CD4-positive, alpha-beta T cell (primary cell): ENCODE measurements around the gene FXYD6. TPM values are rescaled to one million over a fixed set of nuclear protein-coding genes. Genes with fewer than 3 reads are reported as not detected.

Experiments
- ATAC-seq: fragments of 200-7000 bp; cut with Tn5 transposase; one replicate; pipeline ENCODE4 v1.10.0; 2022; ENCODE audit warnings: mild to moderate bottlenecking; ENCODE audit not compliant: poor library complexity
- CTCF ChIA-PET: fragments of 350-600 bp; sonication (Branson Sonifier 250); formaldehyde crosslinking; loops from one replicate; lab custom pipeline; 2021; ENCODE audit warnings: antibody characterized with exemption, inconsistent platforms; lab: Charles Lee
- POLR2A ChIA-PET: fragments of 350-600 bp; sonication (Branson Sonifier 250); formaldehyde crosslinking; loops from one replicate; lab custom pipeline; 2021; ENCODE audit warnings: antibody characterized with exemption, inconsistent platforms; lab: Charles Lee
- DNase-seq, 14 experiments: peaks; one replicate each; pipeline ENCODE4 v3.0.0-alpha.2; 2013 to 2020; ENCODE audit warnings: mixed read lengths in 2 of 14
- H3K27ac ChIP-seq, 2 donors: one replicate each; pipeline versions ENCODE4 v1.5.1 to v1.7.0; 2013; ENCODE audit warnings: low read length in 2 of 2, low read depth in 1 of 2, mild to moderate bottlenecking in 1 of 2
- H3K27me3 ChIP-seq, 2 experiments: 1 replicate in 1 of 2; 2 replicates in 1 of 2; pipeline versions ENCODE4 v1.6.1 to v1.7.0; 2013; ENCODE audit warnings: low read length in 2 of 2, control low read depth in 1 of 2, mild to moderate bottlenecking in 1 of 2, moderate library complexity in 1 of 2; ENCODE audit not compliant: insufficient read depth in 2 of 2, control insufficient read depth in 1 of 2
- H3K36me3 ChIP-seq: one replicate; pipeline ENCODE4 v1.6.1; 2013; ENCODE audit warnings: low read length, control low read depth; ENCODE audit not compliant: insufficient read depth
- H3K4me1 ChIP-seq: one replicate; pipeline ENCODE4 v1.6.1; 2013; ENCODE audit warnings: low read length, control low read depth; ENCODE audit not compliant: insufficient read depth
- H3K4me3 ChIP-seq: one replicate; pipeline ENCODE4 v1.5.1; 2013; ENCODE audit warnings: mild to moderate bottlenecking, low read length, moderate library complexity
- H3K9me3 ChIP-seq, 2 experiments: 1 replicate in 1 of 2; 2 replicates in 1 of 2; pipeline versions ENCODE4 v1.6.1 to v1.7.0; 2013; ENCODE audit warnings: low read length in 2 of 2, mild to moderate bottlenecking in 2 of 2, control low read depth in 1 of 2, moderate library complexity in 1 of 2; ENCODE audit not compliant: control insufficient read depth in 1 of 2, insufficient read depth in 1 of 2
- H3K27ac Mint-ChIP-seq: one replicate; pipeline ENCODE4 v1.8.0; 2020; ENCODE audit warnings: mixed read lengths
- H3K27me3 Mint-ChIP-seq: one replicate; pipeline ENCODE4 v1.8.0; 2021; ENCODE audit warnings: mixed read lengths
- H3K36me3 Mint-ChIP-seq: one replicate; pipeline ENCODE4 v1.8.0; 2021; ENCODE audit warnings: low read depth, mixed read lengths
- H3K4me1 Mint-ChIP-seq: one replicate; pipeline ENCODE4 v1.8.0; 2021; ENCODE audit warnings: low read depth, mixed read lengths
- H3K4me3 Mint-ChIP-seq: one replicate; pipeline ENCODE4 v1.8.0; 2020; ENCODE audit warnings: mild to moderate bottlenecking, mixed read lengths
- H3K9me3 Mint-ChIP-seq: one replicate; pipeline ENCODE4 v1.8.0; 2020; ENCODE audit warnings: mixed read lengths
- CTCF ChIP-seq: fragments of 200-600 bp; IDR thresholded peaks from one replicate; pipeline ENCODE4 v1.8.0; 2022; ENCODE audit warnings: antibody characterized with exemption, mild to moderate bottlenecking
- intact Hi-C, 2 experiments: fragments of 100-400 bp; cut with DNase I in 1 of 2; cut with micrococcal nuclease in 1 of 2; formaldehyde crosslinking; loops; one replicate each; pipeline versions ENCODE4 v1.15.1 to v1.9.0; 2023 to 2025; cut with DNase I, micrococcal nuclease
- total RNA-seq, 174 experiments: library from RNA in 2 of 174; stranded (reverse) in 2 of 174; gene quantifications; one replicate each; pipeline ENCODE4 v1.2.3 and lab custom pipeline; 2021 to 2026

Gene FXYD6
- total RNA-seq, 2 experiments from 2014 or later = not detected

DNA sequence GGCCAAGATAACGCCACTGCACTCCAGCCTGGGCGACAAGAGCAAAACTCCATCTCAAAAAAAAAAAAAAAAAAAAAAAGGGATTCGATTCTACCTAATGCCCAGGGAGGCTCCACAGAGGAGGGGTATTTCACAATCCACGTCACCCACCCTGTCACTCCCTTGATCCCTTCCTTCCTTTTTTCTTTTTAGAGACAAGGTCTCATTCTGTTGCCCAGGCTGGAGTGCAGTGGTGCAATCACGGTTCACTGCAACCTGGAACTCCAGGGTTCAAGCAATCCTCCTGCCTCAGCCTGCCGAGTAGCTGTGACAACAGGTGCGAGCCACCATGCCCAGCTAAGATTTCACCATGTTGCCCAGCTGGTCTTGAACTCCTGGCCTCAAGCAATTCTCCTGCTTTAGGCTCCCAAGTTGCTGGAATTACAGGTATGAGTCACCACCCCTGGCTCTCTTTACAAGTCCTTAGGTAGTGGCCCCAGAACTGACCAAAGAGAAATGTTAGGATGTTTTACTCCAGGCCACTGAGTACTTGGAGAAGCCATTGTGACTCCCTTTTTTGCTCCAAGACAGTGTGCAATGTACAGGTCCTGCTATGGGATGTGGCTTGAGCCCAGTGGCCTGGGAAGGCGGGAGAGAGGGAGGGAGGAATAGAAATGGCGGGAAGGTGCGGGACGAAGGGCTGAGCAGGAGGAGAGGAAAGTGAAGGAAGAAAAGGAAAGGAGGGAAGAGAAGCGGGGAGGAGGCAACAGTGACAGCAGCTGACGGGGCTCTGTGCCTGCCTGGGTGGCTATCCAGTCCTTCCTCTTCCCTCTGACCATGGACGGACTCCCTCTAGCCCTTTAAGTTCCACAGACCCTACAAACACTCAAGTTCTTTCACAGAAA, 40.1 kb downstream of the FXYD6 start:
- no peak overlapping the region for H3K4me3 Mint-ChIP-seq
- no peaks in the 10 kb centered on the region for H3K27me3 Mint-ChIP-seq
- ATAC-seq (no peak), DNase-seq (peak in 2 of 14 experiments; percentile 40 to 51)
- intact Hi-C loops = no loop called here
- H3K9me3 Mint-ChIP-seq = no peaks in the 10 kb centered on the region
- no peak overlapping the region for H3K4me3 ChIP-seq
- no peak overlapping the region for H3K27ac ChIP-seq
- no peaks in the 10 kb centered on the region for H3K36me3 Mint-ChIP-seq
- peaks cover 7% of the 10 kb centered on the region for H3K4me1 ChIP-seq
- H3K4me1 Mint-ChIP-seq = peaks cover 3% of the 10 kb centered on the region
- ChIA-PET POLR2A (no interaction called here), CTCF (interaction anchor here (1.8 to 2.4 kb wide), 2 partner anchors 13 to 110 kb away, joined by 4 to 5 read pairs; no protein-coding TSS in a partner anchor)
- H3K27me3 ChIP-seq = no peaks in the 10 kb centered on the region
- no peaks in the 10 kb centered on the region for H3K9me3 ChIP-seq
- no peak overlapping the region for H3K27ac Mint-ChIP-seq
- TF ChIP-seq CTCF = no peak
- no peaks in the 10 kb centered on the region for H3K36me3 ChIP-seq

DNA sequence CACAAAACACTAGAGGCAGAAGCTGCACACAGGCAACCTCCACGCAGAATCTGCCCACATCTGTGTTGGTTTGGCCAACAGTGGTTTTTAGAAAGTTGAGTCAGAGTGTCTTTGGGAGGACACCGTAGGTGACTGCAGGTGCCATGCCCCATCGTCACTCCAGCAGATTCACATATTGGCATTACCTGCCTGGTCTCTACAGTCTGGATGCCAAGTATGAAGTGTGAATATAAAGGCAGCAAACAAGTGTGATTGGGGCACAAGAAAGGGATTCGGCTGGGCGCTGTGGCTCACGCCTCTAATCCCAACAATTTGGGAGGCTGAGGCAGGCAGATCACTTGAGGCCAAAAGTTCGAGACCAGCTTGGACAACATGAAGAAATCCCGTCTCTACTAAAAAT, 40.9 kb downstream of the FXYD6 start:
- Histone ChIP-seq H3K9me3 (no peaks in the 10 kb centered on the region), H3K4me3 (no peak overlapping the region), H3K36me3 (no peaks in the 10 kb centered on the region), H3K27me3 (no peaks in the 10 kb centered on the region), H3K4me1 (peaks cover 12% of the 10 kb centered on the region), H3K27ac (no peak overlapping the region)
- Mint-ChIP-seq H3K4me1 (peaks cover 10% of the 10 kb centered on the region), H3K36me3 (no peaks in the 10 kb centered on the region), H3K27me3 (no peaks in the 10 kb centered on the region), H3K27ac (no peak overlapping the region), H3K4me3 (no peak overlapping the region), H3K9me3 (no peaks in the 10 kb centered on the region)
- ATAC-seq (no peak), DNase-seq (peak in 1 of 14 experiments; percentile 1)
- ChIA-PET CTCF (interaction anchor here (1.8 to 2.4 kb wide), 2 partner anchors 12 to 111 kb away, joined by 4 to 5 read pairs; no protein-coding TSS in a partner anchor), POLR2A (no interaction called here)
- intact Hi-C loops = no loop called here
- no peak for TF ChIP-seq CTCF

DNA sequence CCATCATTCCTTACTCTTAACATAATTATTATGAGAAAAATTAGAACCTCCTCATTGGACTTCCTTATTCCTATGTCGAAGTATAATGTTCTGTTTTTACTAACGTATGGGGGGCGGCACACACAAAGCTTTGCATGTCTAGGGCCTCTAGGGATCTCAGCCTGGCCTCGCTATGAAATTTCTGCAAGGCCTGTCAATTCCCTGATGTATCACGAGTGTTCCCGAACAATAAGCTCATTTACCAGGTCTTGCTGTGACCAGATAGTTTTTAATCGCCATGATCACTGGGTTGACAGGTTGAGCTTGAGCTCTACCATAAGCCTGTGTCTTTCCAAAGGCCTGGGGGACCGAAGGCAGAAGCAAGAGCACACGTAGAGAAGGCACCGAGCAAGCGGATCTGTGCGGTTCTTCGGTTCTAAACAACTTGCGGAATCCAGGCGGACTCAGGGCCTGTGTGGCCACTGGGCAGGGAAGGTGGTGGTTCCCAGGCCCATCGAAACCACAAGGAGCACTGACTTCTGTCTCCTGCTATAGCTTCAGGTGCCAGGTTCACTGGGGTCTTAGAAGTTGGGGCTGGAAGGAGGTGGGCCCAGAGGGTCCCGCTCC, 41.5 kb downstream of the FXYD6 start:
- CTCF ChIA-PET = interaction anchor here (1.3 to 2.4 kb wide), 3 partner anchors 12 to 112 kb away, joined by 3 to 5 read pairs (median 4); no protein-coding TSS in a partner anchor
- no peaks in the 10 kb centered on the region for H3K27me3 ChIP-seq
- H3K4me3 Mint-ChIP-seq = no peak overlapping the region
- ATAC-seq = no peak
- no peaks in the 10 kb centered on the region for H3K9me3 Mint-ChIP-seq
- no peak overlapping the region for H3K4me3 ChIP-seq
- H3K36me3 Mint-ChIP-seq = no peaks in the 10 kb centered on the region
- H3K27ac ChIP-seq = no peak overlapping the region
- no peak for TF ChIP-seq CTCF
- no peaks in the 10 kb centered on the region for H3K27me3 Mint-ChIP-seq
- H3K9me3 ChIP-seq = no peaks in the 10 kb centered on the region
- no peak overlapping the region for H3K27ac Mint-ChIP-seq
- intact Hi-C loops = no loop called here
- H3K36me3 ChIP-seq = no peaks in the 10 kb centered on the region
- POLR2A ChIA-PET = no interaction called here
- peaks cover 18% of the 10 kb centered on the region for H3K4me1 ChIP-seq
- H3K4me1 Mint-ChIP-seq = peaks cover 16% of the 10 kb centered on the region
- no peak for DNase-seq
